DOHH2 (cell line): ENCODE data around the gene ZBTB9.

Experiments
- H3F3A ChIP-seq: fragments of 200-600 bp; sonication (generic), shearing (Covaris generic); 2 replicates; pipeline ENCODE4 v1.6.0; 2016; ENCODE audit warnings: antibody characterized with exemption, mild to moderate bottlenecking; ENCODE audit not compliant: control insufficient read depth, insufficient read depth
- H3K27ac ChIP-seq: fragments of 200-600 bp; sonication (generic); 2 replicates; pipeline ENCODE4 v1.5.1; 2014; ENCODE audit warnings: low read depth, mild to moderate bottlenecking, low read length, moderate library complexity
- H3K27me3 ChIP-seq: fragments of 200-600 bp; sonication (generic); 2 replicates; pipeline ENCODE4 v1.6.1; 2014; ENCODE audit warnings: mild to moderate bottlenecking, low read length, mixed read lengths; ENCODE audit not compliant: control insufficient read depth
- H3K36me3 ChIP-seq: fragments of 200-600 bp; sonication (generic); 2 replicates; pipeline ENCODE4 v1.6.1; 2014; ENCODE audit warnings: mild to moderate bottlenecking, low read length, moderate library complexity, mixed read lengths; ENCODE audit not compliant: control insufficient read depth
- H3K4me1 ChIP-seq: fragments of 200-600 bp; sonication (generic); 2 replicates; pipeline ENCODE4 v1.6.1; 2014; ENCODE audit warnings: mild to moderate bottlenecking, low read length, mixed read lengths; ENCODE audit not compliant: control insufficient read depth
- H3K4me2 ChIP-seq: fragments of 200-600 bp; sonication (generic); 2 replicates; pipeline ENCODE4 v1.6.0; 2014; ENCODE audit warnings: mild to moderate bottlenecking, low read length, moderate library complexity
- H3K4me3 ChIP-seq: fragments of 200-600 bp; sonication (generic); 2 replicates; pipeline ENCODE4 v1.5.1; 2014; ENCODE audit warnings: mild to moderate bottlenecking, low read length, mixed read lengths
- H3K79me2 ChIP-seq: fragments of 200-600 bp; sonication (generic); 2 replicates; pipeline ENCODE4 v1.6.1; 2014; ENCODE audit warnings: mild to moderate bottlenecking, low read length, mixed read lengths; ENCODE audit not compliant: control insufficient read depth
- H3K9me2 ChIP-seq: fragments of 200-600 bp; sonication (generic); replicated peaks from 2 replicates; pipeline ENCODE4 v1.6.1; 2014; ENCODE audit warnings: mild to moderate bottlenecking, low read length, mixed read lengths; ENCODE audit not compliant: control insufficient read depth
- H3K9me3 ChIP-seq: fragments of 200-600 bp; sonication (generic); 2 replicates; pipeline ENCODE4 v1.6.1; 2014; ENCODE audit warnings: antibody characterized with exemption, low read length, mixed read lengths; ENCODE audit not compliant: control insufficient read depth, insufficient read depth
- H4K20me1 ChIP-seq: fragments of 200-600 bp; sonication (generic); 2 replicates; pipeline ENCODE4 v1.6.0; 2014; ENCODE audit warnings: low read depth, mild to moderate bottlenecking, antibody characterized with exemption, low read length, moderate library complexity; ENCODE audit not compliant: control insufficient read depth, insufficient read depth
- EZH2phosphoT487 ChIP-seq: fragments of 200-600 bp; sonication (generic); IDR thresholded peaks from 2 replicates; pipeline ENCODE4 v1.6.1; 2017; ENCODE audit warnings: borderline replicate concordance, mild to moderate bottlenecking, antibody characterized with exemption, low read length, moderate library complexity, mixed read lengths
- TF ChIP-seq, protein P1 (sequence below): fragments of 200-600 bp; sonication (generic); IDR thresholded peaks from one replicate; pipeline ENCODE4 v1.5.1; 2014; ENCODE audit warnings: antibody characterized with exemption, mild to moderate bottlenecking, low read depth, low read length; ENCODE audit not compliant: poor library complexity, severe bottlenecking

ZBTB9 gene

DNA sequence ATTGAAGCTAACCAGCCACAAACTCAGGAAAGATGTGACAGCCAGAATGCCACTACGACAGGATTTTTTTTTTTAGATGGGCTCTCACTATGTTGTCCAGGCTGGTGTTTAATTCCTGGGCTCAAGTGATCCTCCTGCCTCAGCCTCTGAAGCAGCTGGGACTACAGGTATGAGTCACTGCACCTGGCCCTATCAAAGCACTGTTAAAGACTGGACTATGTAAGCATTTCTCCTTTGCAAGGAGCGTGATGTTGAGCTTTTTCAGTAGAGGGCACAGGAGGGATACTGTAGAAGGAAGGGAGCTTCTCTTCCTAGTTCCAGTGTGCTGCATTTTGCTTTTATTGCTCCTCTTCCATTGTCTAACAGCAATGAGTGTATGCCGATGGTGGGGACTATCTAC lies 35.8 kb downstream of the ZBTB9 start:
- TF ChIP-seq, protein P1, sequence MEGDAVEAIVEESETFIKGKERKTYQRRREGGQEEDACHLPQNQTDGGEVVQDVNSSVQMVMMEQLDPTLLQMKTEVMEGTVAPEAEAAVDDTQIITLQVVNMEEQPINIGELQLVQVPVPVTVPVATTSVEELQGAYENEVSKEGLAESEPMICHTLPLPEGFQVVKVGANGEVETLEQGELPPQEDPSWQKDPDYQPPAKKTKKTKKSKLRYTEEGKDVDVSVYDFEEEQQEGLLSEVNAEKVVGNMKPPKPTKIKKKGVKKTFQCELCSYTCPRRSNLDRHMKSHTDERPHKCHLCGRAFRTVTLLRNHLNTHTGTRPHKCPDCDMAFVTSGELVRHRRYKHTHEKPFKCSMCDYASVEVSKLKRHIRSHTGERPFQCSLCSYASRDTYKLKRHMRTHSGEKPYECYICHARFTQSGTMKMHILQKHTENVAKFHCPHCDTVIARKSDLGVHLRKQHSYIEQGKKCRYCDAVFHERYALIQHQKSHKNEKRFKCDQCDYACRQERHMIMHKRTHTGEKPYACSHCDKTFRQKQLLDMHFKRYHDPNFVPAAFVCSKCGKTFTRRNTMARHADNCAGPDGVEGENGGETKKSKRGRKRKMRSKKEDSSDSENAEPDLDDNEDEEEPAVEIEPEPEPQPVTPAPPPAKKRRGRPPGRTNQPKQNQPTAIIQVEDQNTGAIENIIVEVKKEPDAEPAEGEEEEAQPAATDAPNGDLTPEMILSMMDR = no peak
- TF ChIP-seq EZH2phosphoT487 = no peak
- Histone ChIP-seq H3K36me3 (no peaks in the 10 kb centered on the region), H3K79me2 (no peaks in the 10 kb centered on the region), H3K4me1 (no peaks in the 10 kb centered on the region), H3K4me2 (no peak overlapping the region), H3K9me2 (no peaks in the 10 kb centered on the region), H3K27ac (no peak overlapping the region), H4K20me1 (no peaks in the 10 kb centered on the region), H3K4me3 (no peak overlapping the region), H3K9me3 (no peaks in the 10 kb centered on the region), H3F3A (no peaks in the 10 kb centered on the region), H3K27me3 (peaks cover 5% of the 10 kb centered on the region; the same call in 1 of the 2 replicates)

DNA sequence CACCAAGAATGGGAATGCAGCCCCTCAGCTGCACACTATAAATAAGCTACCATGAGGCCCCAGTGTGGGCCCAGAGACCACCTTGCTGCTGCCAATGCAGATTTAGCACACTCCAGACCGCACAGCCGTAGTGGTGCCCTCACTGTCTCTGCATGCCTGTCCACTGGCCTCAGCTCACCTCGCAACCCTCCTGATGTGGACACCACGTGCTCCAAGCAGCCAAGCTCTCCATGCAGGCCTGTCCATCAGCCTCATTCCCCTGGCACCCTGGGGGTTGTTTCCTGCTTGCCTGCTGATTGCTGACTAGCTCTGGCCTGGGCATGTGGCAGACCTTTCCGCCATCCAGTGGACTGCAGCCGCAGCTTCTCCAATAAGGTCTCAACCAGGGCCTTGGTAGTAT lies 36.2 kb downstream of the ZBTB9 start:
- no peaks in the 10 kb centered on the region for H4K20me1 ChIP-seq
- no peaks in the 10 kb centered on the region for H3F3A ChIP-seq
- H3K4me3 ChIP-seq = no peak overlapping the region
- H3K27ac ChIP-seq = no peak overlapping the region
- H3K79me2 ChIP-seq = no peaks in the 10 kb centered on the region
- H3K9me2 ChIP-seq = no peaks in the 10 kb centered on the region
- H3K9me3 ChIP-seq = no peaks in the 10 kb centered on the region
- no peak overlapping the region for H3K4me2 ChIP-seq
- H3K36me3 ChIP-seq = no peaks in the 10 kb centered on the region
- TF ChIP-seq, protein P1 = no peak
- no peak for TF ChIP-seq EZH2phosphoT487
- no peaks in the 10 kb centered on the region for H3K4me1 ChIP-seq
- peaks cover 5% of the 10 kb centered on the region; the same call in 1 of the 2 replicates for H3K27me3 ChIP-seq

DNA sequence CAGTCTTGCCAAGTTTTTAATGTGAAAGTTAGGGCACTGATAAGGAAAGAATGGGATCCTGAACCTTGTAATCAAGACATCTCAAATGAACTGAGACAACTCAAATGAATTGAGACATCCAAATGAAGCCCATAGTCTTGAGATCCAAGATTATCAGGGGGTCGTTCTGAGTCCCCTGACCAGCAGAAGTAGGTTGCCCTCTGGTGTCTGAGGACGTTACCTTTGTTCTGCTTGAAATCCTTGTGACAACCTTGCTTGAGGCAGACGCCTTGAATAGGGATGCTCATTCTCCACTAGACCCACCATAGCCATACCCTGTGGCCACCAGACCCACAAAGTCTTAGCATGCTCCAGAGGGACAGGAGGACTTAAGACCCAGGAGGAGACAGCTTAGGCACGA lies 37.7 kb downstream of the ZBTB9 start:
- Histone ChIP-seq H3K36me3 (no peaks in the 10 kb centered on the region), H3K27me3 (peaks cover 5% of the 10 kb centered on the region; the same call in 1 of the 2 replicates), H3K4me2 (no peak overlapping the region), H3K27ac (no peak overlapping the region), H3K79me2 (no peaks in the 10 kb centered on the region), H3F3A (no peaks in the 10 kb centered on the region), H3K9me2 (no peaks in the 10 kb centered on the region), H3K4me3 (no peak overlapping the region), H3K9me3 (no peaks in the 10 kb centered on the region), H3K4me1 (no peaks in the 10 kb centered on the region), H4K20me1 (no peaks in the 10 kb centered on the region)
- no peak for TF ChIP-seq EZH2phosphoT487
- TF ChIP-seq, protein P1 = peak; percentile 46

DNA sequence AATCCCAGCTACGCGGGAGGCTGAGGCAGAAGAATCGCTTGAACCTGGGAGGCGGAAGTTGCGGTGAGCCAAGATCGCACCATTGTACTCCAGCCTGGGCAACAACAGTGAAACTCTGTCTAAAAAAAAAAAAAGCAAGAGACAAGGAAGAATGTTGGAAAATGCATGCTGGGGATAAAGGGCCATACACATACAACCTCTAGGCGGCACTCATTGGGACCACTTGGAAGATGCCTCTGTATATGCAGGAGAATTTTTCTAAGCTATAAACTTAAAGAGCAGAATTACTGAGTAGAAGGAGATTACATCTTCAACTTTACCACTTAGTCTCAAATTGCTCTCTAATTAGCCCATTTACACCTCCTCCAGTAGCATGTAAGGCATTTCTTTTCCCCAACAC lies 42.8 kb downstream of the ZBTB9 start:
- no peak for TF ChIP-seq EZH2phosphoT487
- TF ChIP-seq, protein P1 = no peak
- Histone ChIP-seq H4K20me1 (no peaks in the 10 kb centered on the region), H3K9me2 (no peaks in the 10 kb centered on the region), H3K4me2 (no peak overlapping the region), H3K4me3 (no peak overlapping the region), H3K36me3 (no peaks in the 10 kb centered on the region), H3K9me3 (no peaks in the 10 kb centered on the region), H3K27me3 (peaks cover 10% of the 10 kb centered on the region; the same call in 1 of the 2 replicates), H3K79me2 (no peaks in the 10 kb centered on the region), H3F3A (no peaks in the 10 kb centered on the region), H3K27ac (no peak overlapping the region), H3K4me1 (no peaks in the 10 kb centered on the region)
